Esophagus squamous epithelium (tissue), 4 donors: ENCODE data around the gene MDFI.

Experiments
- CTCF ChIP-seq, 6 experiments: fragments of 450-650 bp in 4 of 6; fragments of 200-600 bp in 2 of 6; sonication (generic) in 2 of 6; IDR thresholded peaks; one replicate each; pipeline ENCODE4 v1.5.1; 2016 to 2019; ENCODE audit warnings: antibody characterized with exemption in 6 of 6, mild to moderate bottlenecking in 4 of 6, moderate library complexity in 4 of 6
- POLR2A ChIP-seq, 4 donors: fragments of 450-650 bp; IDR thresholded peaks; one replicate each; pipeline ENCODE4 v1.6.1; 2017; ENCODE audit warnings: antibody characterized with exemption in 4 of 4, mild to moderate bottlenecking in 4 of 4, moderate library complexity in 3 of 4

- no peak for TF ChIP-seq CTCF (IDR thresholded peaks at IDR 0.05)
- TF ChIP-seq POLR2A (IDR thresholded peaks at IDR 0.05): no peak
These were observed 16.9 kb upstream of the MDFI start for GRCh38 chr6:41621367-41621766.
